Astrocyte of the cerebellum (primary cell): ENCODE results near the gene CLCN3.

Source experiments
- DNase-seq: peaks from one replicate; pipeline ENCODE4 v3.0.0-alpha.2; 2011; ENCODE audit warnings: low read depth
- H3K4me3 ChIP-seq: 2 replicates; pipeline ENCODE4 v1.5.1; 2011; ENCODE audit warnings: mild to moderate bottlenecking, low read depth, low read length, moderate library complexity
- CTCF ChIP-seq: IDR thresholded peaks from 2 replicates; pipeline ENCODE4 v1.5.1; 2012; ENCODE audit warnings: low read length, low read depth, moderate library complexity, mild to moderate bottlenecking; ENCODE audit errors: missing control alignments
- in situ Hi-C: cut with HindIII; loops from 2 replicates; pipeline ENCODE4 v1.10.0; 2017; ENCODE audit warnings: low sequenced_read_pairs

CLCN3 gene

GRCh38 chr4:169625886-169626285 lies 5.5 kb downstream of the CLCN3 start:
- in situ Hi-C loops = no loop called here
- H3K4me3 ChIP-seq = no peak overlapping the region
- no peak for TF ChIP-seq CTCF
- DNase-seq = no peak

- in situ Hi-C loops = no loop called here
- no peak overlapping the region for H3K4me3 ChIP-seq
- DNase-seq = no peak
- TF ChIP-seq CTCF = no peak
These were observed 6.2 kb downstream of the CLCN3 start for GRCh38 chr4:169626331-169627282.

GRCh38 chr4:169627307-169627706 lies 6.9 kb downstream of the CLCN3 start:
- H3K4me3 ChIP-seq = no peak overlapping the region
- TF ChIP-seq CTCF = no peak
- DNase-seq = no peak
- in situ Hi-C loops = no loop called here

- no peak overlapping the region for H3K4me3 ChIP-seq
- TF ChIP-seq CTCF = no peak
- no peak for DNase-seq
- in situ Hi-C loops = no loop called here
These were observed 8.2 kb downstream of the CLCN3 start for GRCh38 chr4:169628579-169628978.

- in situ Hi-C loops = no loop called here
- no peak overlapping the region for H3K4me3 ChIP-seq
- DNase-seq = no peak
- no peak for TF ChIP-seq CTCF
These were observed 9.7 kb downstream of the CLCN3 start for GRCh38 chr4:169630069-169630468.

GRCh38 chr4:169632896-169633295 lies 12.5 kb downstream of the CLCN3 start:
- TF ChIP-seq CTCF = no peak
- no peak overlapping the region for H3K4me3 ChIP-seq
- in situ Hi-C loops = no loop called here
- DNase-seq = no peak
